ENCODE results near the gene CDH13. TPM values are rescaled to one million over a fixed set of nuclear protein-coding genes. Genes with fewer than 3 reads are reported as not detected.

CDH13 gene
- total and polyA plus RNA-seq, 7 donors: 6.1 to 30.7 (median 22.8) TPM

- Histone ChIP-seq H3K27ac (no peak overlapping the region), H3K27me3 (ENCODE audit: insufficient read depth in 3 of 3, low read length in 2 of 3) (no peaks in the 10 kb centered on the region), H3K4me1 (no peaks in the 10 kb centered on the region), H3K36me3 (ENCODE audit: insufficient read depth in 1 of 2, low read depth in 1 of 2) (no peaks in the 10 kb centered on the region), H3K9me3 (peaks cover 10% of the 10 kb centered on the region), H3K4me3 (no peak overlapping the region)
- intact Hi-C loops (cut with DNase I): no loop called here
- DNase-seq (no peak), ATAC-seq (no peak)
- 64 to 75% (median 73%) methylated on average over 11 of the region's 11 CpGs for WGBS, 3 donors
- TF ChIP-seq CTCF (IDR thresholded peaks at IDR 0.05): no peak
Measured at GRCh38 chr16:83762141-83762991, 1135.6 kb downstream of the CDH13 start.

GRCh38 chr16:83762992-83763358, 1136.2 kb downstream of the CDH13 start:
- no peak overlapping the region for H3K27ac ChIP-seq
- DNase-seq (no peak), ATAC-seq (no peak)
- intact Hi-C loops (cut with DNase I): no loop called here
- H3K9me3 ChIP-seq: peaks cover 10% of the 10 kb centered on the region
- H3K4me3 ChIP-seq: no peak overlapping the region
- 81 to 89% (median 88%) methylated on average over 5 of the region's 5 CpGs for WGBS, 3 donors
- H3K4me1 ChIP-seq: no peaks in the 10 kb centered on the region
- no peaks in the 10 kb centered on the region for H3K36me3 ChIP-seq (ENCODE audit: insufficient read depth in 1 of 2, low read depth in 1 of 2)
- H3K27me3 ChIP-seq (ENCODE audit: insufficient read depth in 3 of 3, low read length in 2 of 3): no peaks in the 10 kb centered on the region
- TF ChIP-seq CTCF (IDR thresholded peaks at IDR 0.05): no peak

GRCh38 chr16:83768986-83769385, 1142.2 kb downstream of the CDH13 start:
- WGBS, 3 donors: 54 to 55% (median 54%) methylated on average over 2 of the region's 2 CpGs
- DNase-seq (no peak), ATAC-seq (no peak)
- intact Hi-C loops (cut with DNase I): no loop called here
- Histone ChIP-seq H3K4me1 (peaks cover 5% of the 10 kb centered on the region), H3K36me3 (ENCODE audit: insufficient read depth in 1 of 2, low read depth in 1 of 2) (no peaks in the 10 kb centered on the region), H3K27ac (no peak overlapping the region), H3K27me3 (ENCODE audit: insufficient read depth in 3 of 3, low read length in 2 of 3) (no peaks in the 10 kb centered on the region), H3K4me3 (no peak overlapping the region), H3K9me3 (no peaks in the 10 kb centered on the region)
- TF ChIP-seq CTCF (IDR thresholded peaks at IDR 0.05): no peak

GRCh38 chr16:83769397-83770008, 1142.7 kb downstream of the CDH13 start:
- Histone ChIP-seq H3K4me1 (peaks cover 5% of the 10 kb centered on the region), H3K9me3 (no peaks in the 10 kb centered on the region), H3K27me3 (ENCODE audit: insufficient read depth in 3 of 3, low read length in 2 of 3) (no peaks in the 10 kb centered on the region), H3K4me3 (no peak overlapping the region), H3K27ac (no peak overlapping the region), H3K36me3 (ENCODE audit: insufficient read depth in 1 of 2, low read depth in 1 of 2) (no peaks in the 10 kb centered on the region)
- no peak for TF ChIP-seq CTCF (IDR thresholded peaks at IDR 0.05)
- DNase-seq (no peak), ATAC-seq (no peak)
- intact Hi-C loops (cut with DNase I): no loop called here
- 58 to 82% (median 80%) methylated on average over 5 of the region's 5 CpGs for WGBS, 3 donors

Data from psoas muscle (tissue), 8 donors.